Type B pancreatic cell (in vitro differentiated cells): ENCODE data around the gene CERT1. TPM values are rescaled to one million over a fixed set of nuclear protein-coding genes. Genes with fewer than 3 reads are reported as not detected.

ENCODE experiments used
- DNase-seq: peaks from one replicate; pipeline ENCODE4 v3.0.0; 2021; ENCODE audit warnings: mixed read lengths; ENCODE audit not compliant: unreplicated experiment; ENCODE audit errors: extremely low spot score
- H3K27ac Mint-ChIP-seq: 2 replicates; pipeline ENCODE4 v1.8.0; 2021; ENCODE audit warnings: mild to moderate bottlenecking, mixed read lengths
- H3K27me3 Mint-ChIP-seq: 2 replicates; pipeline ENCODE4 v1.8.0; 2021; ENCODE audit warnings: mixed read lengths
- H3K36me3 Mint-ChIP-seq: 2 replicates; pipeline ENCODE4 v1.8.0; 2021; ENCODE audit warnings: mixed read lengths
- H3K4me1 Mint-ChIP-seq: one replicate; pipeline ENCODE4 v1.8.0; 2021; ENCODE audit warnings: mixed read lengths; ENCODE audit not compliant: unreplicated experiment
- H3K4me3 Mint-ChIP-seq: 2 replicates; pipeline ENCODE4 v1.8.0; 2021; ENCODE audit warnings: mild to moderate bottlenecking, mixed read lengths
- H3K9me3 Mint-ChIP-seq: 2 replicates; pipeline ENCODE4 v1.8.0; 2021; ENCODE audit warnings: mixed read lengths
- total RNA-seq: library from RNA; stranded (reverse); gene quantifications from 2 replicates; pipeline ENCODE4 v1.2.1, GENCODE V29; 2021; ENCODE audit warnings: low replicate concordance
- TF ChIP-seq, protein P1 (sequence below): fragments of 200-600 bp; sonication (generic); conservative IDR thresholded peaks from 2 replicates; pipeline ENCODE4 v1.5.0; 2021; ENCODE audit warnings: antibody characterized with exemption, mild to moderate bottlenecking

Gene CERT1
- total RNA-seq, 1 donor from 2014 or later = 55.6 TPM

- TF ChIP-seq, protein P1, sequence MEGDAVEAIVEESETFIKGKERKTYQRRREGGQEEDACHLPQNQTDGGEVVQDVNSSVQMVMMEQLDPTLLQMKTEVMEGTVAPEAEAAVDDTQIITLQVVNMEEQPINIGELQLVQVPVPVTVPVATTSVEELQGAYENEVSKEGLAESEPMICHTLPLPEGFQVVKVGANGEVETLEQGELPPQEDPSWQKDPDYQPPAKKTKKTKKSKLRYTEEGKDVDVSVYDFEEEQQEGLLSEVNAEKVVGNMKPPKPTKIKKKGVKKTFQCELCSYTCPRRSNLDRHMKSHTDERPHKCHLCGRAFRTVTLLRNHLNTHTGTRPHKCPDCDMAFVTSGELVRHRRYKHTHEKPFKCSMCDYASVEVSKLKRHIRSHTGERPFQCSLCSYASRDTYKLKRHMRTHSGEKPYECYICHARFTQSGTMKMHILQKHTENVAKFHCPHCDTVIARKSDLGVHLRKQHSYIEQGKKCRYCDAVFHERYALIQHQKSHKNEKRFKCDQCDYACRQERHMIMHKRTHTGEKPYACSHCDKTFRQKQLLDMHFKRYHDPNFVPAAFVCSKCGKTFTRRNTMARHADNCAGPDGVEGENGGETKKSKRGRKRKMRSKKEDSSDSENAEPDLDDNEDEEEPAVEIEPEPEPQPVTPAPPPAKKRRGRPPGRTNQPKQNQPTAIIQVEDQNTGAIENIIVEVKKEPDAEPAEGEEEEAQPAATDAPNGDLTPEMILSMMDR = peak; percentile 65
- H3K27ac Mint-ChIP-seq = no peak overlapping the region
- H3K36me3 Mint-ChIP-seq = no peaks in the 10 kb centered on the region
- H3K4me3 Mint-ChIP-seq = no peak overlapping the region
- no peaks in the 10 kb centered on the region for H3K9me3 Mint-ChIP-seq
- H3K4me1 Mint-ChIP-seq = no peaks in the 10 kb centered on the region
- no peaks in the 10 kb centered on the region for H3K27me3 Mint-ChIP-seq
- no peak for DNase-seq
Measured at GRCh38 chr5:75331095-75332090, 180.0 kb downstream of the CERT1 start.

DNA sequence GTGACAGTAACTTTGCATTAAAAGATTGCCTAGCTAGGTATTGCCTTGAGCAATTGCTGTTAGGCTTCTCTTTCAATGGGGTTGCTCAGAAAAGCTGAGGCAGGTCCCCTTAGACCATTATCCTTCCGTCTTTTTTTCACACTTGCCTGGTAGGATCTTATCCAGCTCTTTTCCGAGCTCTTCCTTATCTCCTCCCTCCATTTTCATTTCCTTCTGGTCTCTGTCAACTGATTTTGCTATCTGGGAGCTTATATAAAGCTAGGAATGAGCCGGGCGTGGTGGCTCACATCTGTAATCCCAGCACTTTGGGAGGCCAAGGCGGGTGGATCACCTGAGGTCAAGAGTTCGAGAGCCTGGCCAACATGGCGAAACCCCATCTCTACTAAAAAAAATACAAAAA, 181.0 kb downstream of the CERT1 start:
- no peak overlapping the region for H3K4me3 Mint-ChIP-seq
- H3K36me3 Mint-ChIP-seq = no peaks in the 10 kb centered on the region
- H3K27me3 Mint-ChIP-seq = no peaks in the 10 kb centered on the region
- peaks cover under 1% of the 10 kb centered on the region for H3K4me1 Mint-ChIP-seq
- H3K9me3 Mint-ChIP-seq = no peaks in the 10 kb centered on the region
- DNase-seq = no peak
- TF ChIP-seq, protein P1 = no peak
- no peak overlapping the region for H3K27ac Mint-ChIP-seq

Other genes starting within 250 kb of the CERT1 start
- gene HMGCR, start 174.4 kb downstream of the CERT1 start, total RNA-seq = 111 and 134 TPM in 2 replicates
- gene POLK, start 262 bp upstream of the CERT1 start, total RNA-seq = 13.8 and 21.2 TPM in 2 replicates
- 0.93 and 1.6 TPM in 2 replicates for gene ANKDD1B, start 99.8 kb upstream of the CERT1 start, total RNA-seq
- gene POC5, start 205.8 kb upstream of the CERT1 start, total RNA-seq = 9.9 and 16.0 TPM in 2 replicates